AG09309 (cell line): ENCODE data around the gene CHRM4.

Source experiments
- DNase-seq: peaks from one replicate; pipeline ENCODE4 v3.0.0-alpha.2; 2010; ENCODE audit warnings: low read depth
- H3K4me3 ChIP-seq: 2 replicates; pipeline ENCODE4 v1.5.1; 2011; ENCODE audit warnings: mild to moderate bottlenecking, low read depth, low read length, moderate library complexity; ENCODE audit not compliant: control insufficient read depth
- TF ChIP-seq, protein P1 (sequence below): IDR thresholded peaks from 2 replicates; pipeline ENCODE4 v1.5.1; 2011; ENCODE audit warnings: mild to moderate bottlenecking, low read depth, low read length, inconsistent platforms; ENCODE audit not compliant: insufficient read depth, control insufficient read depth; ENCODE audit errors: missing control alignments

Gene CHRM4

DNA sequence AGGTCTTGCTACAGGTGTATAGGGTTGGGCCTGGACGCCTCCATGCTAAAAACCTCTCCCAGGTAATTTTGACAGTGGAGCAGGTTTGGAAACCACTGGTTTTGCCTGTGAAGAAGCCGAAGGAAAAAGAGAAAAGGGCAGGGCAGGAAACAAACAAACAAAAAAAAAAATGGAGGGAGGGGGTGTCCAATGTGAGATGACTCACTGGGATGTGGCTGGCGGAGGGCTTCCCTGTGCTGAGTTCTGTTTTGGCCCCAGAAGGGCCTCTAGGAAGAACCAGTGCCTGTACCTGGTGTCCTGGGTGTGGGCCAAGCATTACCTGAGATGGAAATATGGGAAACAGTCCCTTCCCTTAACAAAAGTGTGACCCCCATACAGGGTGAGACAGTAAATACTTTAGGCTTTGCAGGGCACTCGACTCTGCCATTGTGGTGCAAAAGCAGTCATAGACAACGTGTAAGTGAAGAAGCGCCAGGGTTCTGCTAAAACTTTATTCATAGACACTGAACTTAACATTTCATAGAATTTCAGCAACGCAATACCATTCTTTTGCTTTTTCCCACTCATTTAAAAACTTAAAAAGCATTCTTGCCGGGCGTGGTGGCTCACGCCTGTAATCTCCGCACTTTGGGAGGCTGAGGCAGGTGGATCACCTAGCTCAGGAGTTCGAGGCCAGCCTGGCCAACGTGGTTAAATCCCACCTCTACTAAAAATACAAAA lies 53.8 kb downstream of the CHRM4 start:
- H3K4me3 ChIP-seq: no peak overlapping the region
- DNase-seq: no peak
- TF ChIP-seq, protein P1, sequence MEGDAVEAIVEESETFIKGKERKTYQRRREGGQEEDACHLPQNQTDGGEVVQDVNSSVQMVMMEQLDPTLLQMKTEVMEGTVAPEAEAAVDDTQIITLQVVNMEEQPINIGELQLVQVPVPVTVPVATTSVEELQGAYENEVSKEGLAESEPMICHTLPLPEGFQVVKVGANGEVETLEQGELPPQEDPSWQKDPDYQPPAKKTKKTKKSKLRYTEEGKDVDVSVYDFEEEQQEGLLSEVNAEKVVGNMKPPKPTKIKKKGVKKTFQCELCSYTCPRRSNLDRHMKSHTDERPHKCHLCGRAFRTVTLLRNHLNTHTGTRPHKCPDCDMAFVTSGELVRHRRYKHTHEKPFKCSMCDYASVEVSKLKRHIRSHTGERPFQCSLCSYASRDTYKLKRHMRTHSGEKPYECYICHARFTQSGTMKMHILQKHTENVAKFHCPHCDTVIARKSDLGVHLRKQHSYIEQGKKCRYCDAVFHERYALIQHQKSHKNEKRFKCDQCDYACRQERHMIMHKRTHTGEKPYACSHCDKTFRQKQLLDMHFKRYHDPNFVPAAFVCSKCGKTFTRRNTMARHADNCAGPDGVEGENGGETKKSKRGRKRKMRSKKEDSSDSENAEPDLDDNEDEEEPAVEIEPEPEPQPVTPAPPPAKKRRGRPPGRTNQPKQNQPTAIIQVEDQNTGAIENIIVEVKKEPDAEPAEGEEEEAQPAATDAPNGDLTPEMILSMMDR: no peak

DNA sequence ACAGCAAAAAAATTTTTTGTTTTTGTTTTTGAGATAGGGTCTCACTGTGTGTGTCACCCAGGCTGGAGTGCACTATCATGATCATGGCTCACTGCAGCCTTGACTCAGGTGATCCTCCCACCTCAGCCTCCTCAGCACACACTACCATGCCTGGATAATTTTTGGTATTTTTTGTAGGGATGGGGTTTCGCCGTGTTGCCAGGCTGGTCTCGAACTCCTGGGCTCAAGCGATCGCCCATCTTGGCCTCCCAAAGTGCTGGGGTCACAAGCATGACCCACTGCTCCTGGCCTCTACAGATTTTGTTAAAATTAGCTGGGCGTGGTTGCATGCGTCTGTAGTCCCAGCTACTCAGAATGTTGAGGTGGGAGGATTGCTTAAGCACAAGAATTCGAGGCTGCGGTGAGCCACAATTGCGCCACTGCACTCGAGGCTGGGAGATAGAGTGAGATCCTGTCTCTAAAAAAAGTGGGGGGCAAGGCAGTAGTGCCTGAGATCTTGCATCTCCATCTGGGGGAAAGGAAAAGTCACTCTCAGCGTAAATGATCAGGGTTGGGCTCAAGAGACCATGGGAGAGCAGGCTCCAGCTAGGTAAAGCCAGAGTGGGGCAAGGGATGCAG lies 54.9 kb downstream of the CHRM4 start:
- H3K4me3 ChIP-seq: no peak overlapping the region
- peak; percentile 63 for DNase-seq
- TF ChIP-seq, protein P1: no peak

DNA sequence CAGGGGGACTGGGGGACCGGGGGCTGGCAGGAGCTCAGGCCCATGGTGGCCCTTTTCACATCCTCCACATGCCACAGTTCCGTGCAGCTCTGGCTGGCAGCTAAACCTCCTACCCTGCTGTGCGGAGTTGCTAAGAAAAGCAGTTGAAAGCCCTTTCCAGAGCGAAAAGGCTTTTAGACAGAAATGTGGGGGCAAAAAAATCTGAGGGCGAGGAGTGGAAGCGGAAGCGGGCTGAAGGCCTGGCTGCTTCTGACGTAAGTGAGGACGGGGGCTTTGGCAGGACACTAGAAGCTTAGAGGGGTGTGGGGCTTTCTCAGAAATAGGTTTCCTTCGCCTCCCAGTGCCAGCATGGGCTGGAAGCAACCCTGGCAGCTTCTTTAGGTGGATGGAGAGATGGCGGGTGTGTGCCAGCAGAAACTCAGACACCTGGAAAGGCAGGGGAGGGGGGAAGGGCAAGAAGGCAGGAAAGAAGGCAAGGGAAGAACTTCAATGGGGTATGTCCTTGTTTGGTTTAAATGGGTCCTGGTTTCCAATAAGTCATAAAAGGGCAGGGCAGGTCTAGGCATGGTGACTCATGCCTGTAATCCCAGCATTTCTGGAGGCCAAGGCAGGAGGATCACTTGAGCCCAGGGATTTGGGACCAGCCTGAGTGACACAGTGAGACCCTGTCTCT lies 55.5 kb downstream of the CHRM4 start:
- TF ChIP-seq, protein P1: no peak
- DNase-seq: no peak
- no peak overlapping the region for H3K4me3 ChIP-seq

DNA sequence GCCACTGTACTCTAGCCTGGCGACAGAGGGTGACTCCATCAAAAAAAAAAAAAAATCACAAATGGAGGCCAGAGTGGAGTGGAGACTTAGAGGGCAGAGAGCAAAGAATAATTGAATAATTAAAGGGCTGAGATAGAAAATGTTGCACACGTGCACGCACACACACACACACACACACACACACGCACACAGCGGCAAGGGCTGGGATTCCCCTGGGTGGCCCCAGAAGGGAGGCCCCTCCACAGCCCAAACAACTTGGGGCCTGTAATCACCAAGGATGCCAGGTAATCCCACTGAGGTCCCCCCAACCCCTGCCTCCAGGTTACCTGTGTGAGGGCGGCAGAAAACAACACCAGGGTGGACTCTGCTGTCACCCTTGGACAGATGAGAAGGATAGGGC lies 56.3 kb downstream of the CHRM4 start:
- no peak overlapping the region for H3K4me3 ChIP-seq
- TF ChIP-seq, protein P1: no peak
- DNase-seq: no peak

DNA sequence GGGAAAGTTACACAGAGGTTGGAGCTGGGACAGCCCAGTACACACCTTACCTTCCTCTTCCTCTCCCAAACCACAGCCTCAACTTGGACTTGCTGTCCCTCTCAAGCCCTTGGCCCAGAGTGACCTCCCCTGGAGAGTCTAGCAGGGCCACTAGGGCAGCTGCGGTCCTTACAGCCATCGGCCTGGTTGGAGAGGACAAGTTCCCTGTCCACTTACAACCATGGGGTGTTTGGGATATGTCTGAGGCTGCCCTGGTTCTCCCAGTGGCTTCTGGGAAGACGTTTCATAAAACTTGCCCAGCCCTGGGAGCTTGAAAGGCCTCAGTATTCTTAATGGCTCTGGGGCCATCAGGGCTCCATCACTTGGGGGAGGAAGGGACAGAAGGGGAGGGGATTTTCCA lies 57.4 kb downstream of the CHRM4 start:
- TF ChIP-seq, protein P1: no peak
- H3K4me3 ChIP-seq: no peak overlapping the region
- DNase-seq: no peak
